ENCODE data around the gene RAD1.

RAD1 gene

GRCh38 chr5:34859253-34859652 is 56.1 kb downstream of the RAD1 start:
- DNase-seq: no peak

DNA sequence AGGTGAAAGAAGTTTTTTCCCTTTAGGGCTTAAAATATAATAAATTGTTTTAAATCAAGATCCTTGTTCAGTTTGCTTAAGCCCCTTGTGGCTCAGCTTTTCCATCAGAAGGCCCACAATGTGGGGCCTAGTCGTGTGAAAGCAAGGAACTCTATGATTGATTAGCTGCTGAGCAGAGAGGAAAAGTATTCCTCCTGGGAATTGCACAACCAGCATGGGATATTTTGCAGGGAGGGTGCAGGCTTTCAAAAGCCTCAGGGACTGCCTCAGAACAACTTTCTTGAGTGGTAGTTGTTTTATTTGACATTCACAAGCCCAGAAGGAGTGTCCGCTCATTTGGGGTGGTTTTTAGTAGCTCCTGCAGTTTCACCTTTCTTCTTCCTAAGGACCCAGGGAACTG is 56.5 kb downstream of the RAD1 start:
- DNase-seq: no peak

GRCh38 chr5:34857894-34858293 is 57.4 kb downstream of the RAD1 start:
- no peak for DNase-seq

DNA sequence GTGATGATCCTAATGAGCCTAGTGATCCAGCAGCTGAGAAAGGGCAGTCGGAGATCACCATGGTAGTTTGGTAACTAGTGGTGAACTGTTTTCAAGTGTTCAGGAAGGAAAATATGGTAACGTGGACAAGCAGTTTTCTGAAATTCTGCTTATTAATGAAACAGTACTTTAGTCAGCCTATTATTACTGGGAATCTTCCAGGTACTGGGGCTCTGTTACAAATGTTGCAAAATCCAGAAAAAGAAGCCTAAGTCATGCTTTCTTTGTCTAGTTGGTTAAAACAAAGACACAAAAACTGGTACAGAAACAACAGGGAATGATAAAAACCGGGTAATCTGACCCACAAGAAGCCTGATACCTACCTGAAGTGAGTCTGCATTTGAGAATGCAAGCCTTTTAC is 58.1 kb downstream of the RAD1 start:
- DNase-seq: no peak

Measured in MV-4-11 (cell line).